H1 (cell line): ENCODE results near the gene SAPCD1. TPM values are rescaled to one million over a fixed set of nuclear protein-coding genes. Genes with fewer than 3 reads are reported as not detected.

Source experiments
- CTCF ChIA-PET: fragments of 300-600 bp; sonication (Branson Sonifier 250); formaldehyde crosslinking; loops from one replicate; lab custom pipeline; 2021; ENCODE audit not compliant: partially characterized antibody; lab: Charles Lee
- POLR2A ChIA-PET: fragments of 300-600 bp; sonication (Branson Sonifier 250); formaldehyde crosslinking; loops from one replicate; lab custom pipeline; 2021; ENCODE audit warnings: inconsistent platforms; ENCODE audit not compliant: partially characterized antibody; lab: Charles Lee
- DNase-seq, 2 experiments: peaks; one replicate each; pipeline versions ENCODE4 v3.0.0 to v3.0.0-alpha.2; 2010 to 2022; ENCODE audit warnings: low spot score in 2 of 2, low read depth in 1 of 2, mixed read lengths in 1 of 2
- FAIRE-seq: peaks from 2 replicates; lab custom pipeline; 2011; peaks lifted over from hg19 to GRCh38; lab: Jason Lieb, UNC
- H2AFZ ChIP-seq: 2 replicates; pipeline ENCODE4 v1.8.1; 2012; ENCODE audit warnings: low read length, inconsistent platforms
- H2AK5ac ChIP-seq: 2 replicates; pipeline ENCODE4 v1.6.1; 2013; ENCODE audit warnings: low read depth, low read length
- H2BK120ac ChIP-seq: replicated peaks from 2 replicates; pipeline ENCODE3; 2013; ENCODE audit warnings: low read depth, low read length, inconsistent platforms
- H2BK12ac ChIP-seq: 2 replicates; pipeline ENCODE4 v1.6.1; 2013; ENCODE audit warnings: low read depth, low read length
- H2BK15ac ChIP-seq: 2 replicates; pipeline ENCODE4 v1.6.1; 2013; ENCODE audit warnings: low read length
- H2BK20ac ChIP-seq: 2 replicates; pipeline ENCODE4 v1.6.1; 2013; ENCODE audit warnings: low read length
- H2BK5ac ChIP-seq: 2 replicates; pipeline ENCODE4 v1.6.1; 2013; ENCODE audit warnings: low read depth, low read length
- H3K14ac ChIP-seq: 2 replicates; pipeline ENCODE4 v1.6.1; 2013; ENCODE audit warnings: inconsistent platforms; ENCODE audit not compliant: insufficient read length
- H3K18ac ChIP-seq: 2 replicates; pipeline ENCODE4 v1.6.1; 2013; ENCODE audit warnings: low read length; ENCODE audit errors: extremely low read depth
- H3K23ac ChIP-seq: 2 replicates; pipeline ENCODE4 v1.6.1; 2013; ENCODE audit warnings: inconsistent platforms; ENCODE audit not compliant: insufficient read length
- H3K23me2 ChIP-seq: 2 replicates; pipeline ENCODE4 v1.6.1; 2013; ENCODE audit warnings: low read depth, low read length
- H3K27ac ChIP-seq: 2 replicates; pipeline ENCODE4 v1.6.1; 2011; ENCODE audit warnings: low read depth, low read length, inconsistent platforms
- H3K27me3 ChIP-seq, 4 experiments: replicated peaks in 1 of 4; 1 replicate in 1 of 4; 2 replicates in 3 of 4; pipeline versions ENCODE4 v1.6.1 to v1.8.1; 2011 to 2013; ENCODE audit warnings: low read length in 3 of 4, mild to moderate bottlenecking in 3 of 4, inconsistent platforms in 2 of 4, mixed read lengths in 2 of 4, moderate library complexity in 1 of 4; ENCODE audit not compliant: control insufficient read depth in 3 of 4, insufficient read depth in 3 of 4; ENCODE audit errors: extremely low read depth in 1 of 4
- H3K36me3 ChIP-seq, 4 experiments: 2 replicates each; pipeline versions ENCODE4 v1.6.1 to v1.8.1; 2011 to 2013; ENCODE audit warnings: mild to moderate bottlenecking in 4 of 4, low read length in 3 of 4, moderate library complexity in 2 of 4, control low read depth in 1 of 4, inconsistent platforms in 1 of 4; ENCODE audit not compliant: insufficient read depth in 4 of 4, control insufficient read depth in 2 of 4
- H3K4ac ChIP-seq: replicated peaks from 2 replicates; pipeline ENCODE3; 2013; ENCODE audit warnings: low read length, low read depth, mixed read lengths, inconsistent platforms; ENCODE audit not compliant: insufficient read length
- H3K4me1 ChIP-seq, 4 experiments: replicated peaks in 1 of 4; 1 replicate in 1 of 4; 2 replicates in 3 of 4; pipeline versions ENCODE4 v1.6.1 to v1.8.1; 2011 to 2013; ENCODE audit warnings: low read length in 3 of 4, inconsistent platforms in 2 of 4, mixed read lengths in 1 of 4; ENCODE audit not compliant: insufficient read depth in 4 of 4, control insufficient read depth in 3 of 4
- H3K4me2 ChIP-seq, 2 experiments: 2 replicates each; pipeline versions ENCODE4 v1.6.1 to v1.8.1; 2011 to 2013; ENCODE audit warnings: low read depth in 2 of 2, low read length in 2 of 2, control low read depth in 1 of 2, inconsistent platforms in 1 of 2, mild to moderate bottlenecking in 1 of 2; ENCODE audit not compliant: insufficient read depth in 1 of 2
- H3K4me3 ChIP-seq, 4 experiments: fragments of 200-600, 300-600 bp in 1 of 4; sonication (generic), shearing (Covaris generic), sonication (Bioruptor Twin) in 1 of 4; 2 replicates each; pipeline versions ENCODE4 v1.5.1 to v1.8.1; 2011 to 2016; ENCODE audit warnings: low read length in 4 of 4, low read depth in 3 of 4, control low read depth in 2 of 4, inconsistent platforms in 2 of 4, mild to moderate bottlenecking in 2 of 4, mixed read lengths in 1 of 4, moderate library complexity in 1 of 4; ENCODE audit not compliant: insufficient read depth in 2 of 4; ENCODE audit errors: extremely low read depth in 1 of 4
- H3K56ac ChIP-seq: replicated peaks from 2 replicates; pipeline ENCODE3; 2013; ENCODE audit warnings: low read depth, mild to moderate bottlenecking, mixed read lengths, low read length, inconsistent platforms; ENCODE audit not compliant: insufficient read length
- H3K79me1 ChIP-seq: 2 replicates; pipeline ENCODE4 v1.6.1; 2013; ENCODE audit warnings: low read depth, low read length, control low read depth
- H3K79me2 ChIP-seq, 2 experiments: 2 replicates each; pipeline versions ENCODE4 v1.6.1 to v1.8.1; 2012 to 2013; ENCODE audit warnings: low read length in 2 of 2, mild to moderate bottlenecking in 2 of 2, inconsistent platforms in 1 of 2; ENCODE audit not compliant: insufficient read depth in 2 of 2, control insufficient read depth in 1 of 2
- H3K9ac ChIP-seq, 4 experiments: replicated peaks in 1 of 4; 1 replicate in 1 of 4; 2 replicates in 3 of 4; pipeline versions ENCODE4 v1.6.1 to v1.8.1; 2011 to 2013; ENCODE audit warnings: low read depth in 3 of 4, low read length in 3 of 4, control low read depth in 2 of 4, mild to moderate bottlenecking in 2 of 4, moderate library complexity in 2 of 4, inconsistent platforms in 1 of 4; ENCODE audit errors: extremely low read depth in 1 of 4
- H3K9me3 ChIP-seq, 2 experiments: 2 replicates each; pipeline versions ENCODE4 v1.6.1 to v1.8.1; 2012 to 2013; ENCODE audit warnings: mild to moderate bottlenecking in 2 of 2, moderate library complexity in 2 of 2, control low read depth in 1 of 2, inconsistent platforms in 1 of 2, low read depth in 1 of 2, low read length in 1 of 2, mixed read lengths in 1 of 2; ENCODE audit not compliant: insufficient read depth in 2 of 2
- H4K20me1 ChIP-seq, 2 experiments: replicated peaks in 1 of 2; 2 replicates each; pipeline versions ENCODE3 to v1.8.1; 2011 to 2013; ENCODE audit warnings: inconsistent platforms in 2 of 2, low read length in 2 of 2, mild to moderate bottlenecking in 1 of 2; ENCODE audit not compliant: insufficient read depth in 2 of 2, control insufficient read depth in 1 of 2
- H4K5ac ChIP-seq: 2 replicates; pipeline ENCODE4 v1.6.1; 2013; ENCODE audit warnings: low read length, low read depth, mixed read lengths, inconsistent platforms; ENCODE audit not compliant: insufficient read length
- H4K8ac ChIP-seq: 2 replicates; pipeline ENCODE4 v1.8.0; 2013; ENCODE audit warnings: mild to moderate bottlenecking, moderate library complexity, low read length, inconsistent platforms; ENCODE audit not compliant: insufficient read depth; ENCODE audit errors: extremely low read depth
- H4K91ac ChIP-seq: replicated peaks from 2 replicates; pipeline ENCODE3; 2013; ENCODE audit warnings: low read length, mixed read lengths, inconsistent platforms; ENCODE audit not compliant: insufficient read length
- RNF2 ChIP-seq: fragments of 200-900, 300-1000 bp; sonication (generic); IDR thresholded peaks from 2 replicates; pipeline ENCODE4 v1.7.1; 2016; ENCODE audit warnings: borderline replicate concordance, low read depth, mild to moderate bottlenecking, antibody characterized with exemption, low read length; ENCODE audit not compliant: poor library complexity, severe bottlenecking; ENCODE audit errors: missing control alignments
- SIN3A ChIP-seq, 2 experiments: IDR thresholded peaks in 1 of 2; conservative IDR thresholded peaks in 1 of 2; 2 replicates each; pipeline ENCODE4 v1.6.1; 2011 to 2012; ENCODE audit warnings: low read length in 2 of 2, improper control_type of control experiment in 1 of 2, low read depth in 1 of 2, mild to moderate bottlenecking in 1 of 2
- WGBS, 2 experiments: shearing (Covaris generic) in 1 of 2; methylation state at CpG; one replicate each; pipeline versions ENCODE4 v1.1.6 to v1.1.7; 2013 to 2015; ENCODE audit warnings: low lambda C conversion rate in 2 of 2, mixed read lengths in 2 of 2, inconsistent platforms in 1 of 2, low coverage in 1 of 2, missing lambda C conversion rate in 1 of 2; ENCODE audit not compliant: insufficient replicate concordance in 2 of 2, insufficient coverage in 1 of 2, insufficient read length in 1 of 2; ENCODE audit errors: extremely low coverage in 1 of 2, missing lambda C conversion rate in 1 of 2; 5-methylcytosine and 5-hydroxymethylcytosine counted together
- polyA plus RNA-seq, 7 experiments: library from polyadenylated mRNA; depleted of rRNA in 3 of 7; stranded (reverse) in 5 of 7; unstranded in 2 of 7; fragments of >200 nt in 5 of 7; fragments of 200-250 nt in 2 of 7; gene quantifications; 1 replicate in 5 of 7; 2 replicates in 1 of 7; 4 replicates in 1 of 7; pipeline versions ENCODE4 v1.2.1 to v1.2.3, GENCODE V29; 2011 to 2013; ENCODE audit warnings: missing spikeins in 2 of 7, mixed read lengths in 2 of 7
- total RNA-seq: library from RNA; stranded (reverse); fragmentation: NEBNext Ultra II Directional; extraction: Animal tissue kit (Norgen Biotek cat#: 25700); gene quantifications from 2 replicates; pipeline ENCODE4 v1.2.1, GENCODE V29; 2021

The SAPCD1 gene
- total and polyA plus RNA-seq, 2 of the 8 experiments (the other 6 are each of a cell fraction or from before 2014, with no cell fraction given) = 3.1 to 5.9 TPM

GRCh38 chr6:31797588-31797987 lies 35.1 kb downstream of the SAPCD1 start:
- Histone ChIP-seq H2BK5ac (no peak overlapping the region), H3K27me3 (no peaks in the 10 kb centered on the region), H3K56ac (no peak overlapping the region), H3K23ac (no peak overlapping the region), H3K23me2 (peaks cover 5% of the 10 kb centered on the region; the same call in 1 of the 2 replicates), H3K79me1 (peaks cover 3% of the 10 kb centered on the region; the same call in 1 of the 2 replicates), H3K18ac (no peak overlapping the region), H3K4me2 (no peak overlapping the region), H3K9me3 (no peaks in the 10 kb centered on the region), H2BK20ac (no peak overlapping the region), H3K4ac (no peak overlapping the region), H2AFZ (no peak overlapping the region), H3K14ac (no peak overlapping the region), H4K91ac (no peak overlapping the region), H4K20me1 (peaks cover 1 to 2% of the 10 kb centered on the region in 2 experiments), H3K9ac (no peak overlapping the region), H3K27ac (no peak overlapping the region), H3K4me3 (no peak overlapping the region), H2BK12ac (no peak overlapping the region), H3K79me2 (peaks cover 0 to 19% of the 10 kb centered on the region in 2 experiments; a peak in 2 of 4 replicates), H2AK5ac (no peak overlapping the region), H3K36me3 (peaks cover 2 to 26% (median 13%) of the 10 kb centered on the region in 4 experiments; a peak in 5 of 8 replicates), H3K4me1 (peaks cover 0 to 2% (median under 1%) of the 10 kb centered on the region in 4 experiments; a peak in 3 of 7 replicates), H4K5ac (no peak overlapping the region), H2BK15ac (no peak overlapping the region), H4K8ac (no peak overlapping the region), H2BK120ac (no peak overlapping the region)
- FAIRE-seq (no peak), DNase-seq (no peak)
- CTCF ChIA-PET = interaction anchor here (0.7 to 5.9 kb wide), 6 partner anchors 8 to 34 kb away, joined by 3 to 28 read pairs (median 4); partner anchors contain the start of genes HSPA1A, HSPA1L and LSM2
- 92% methylated on average over 5 of the region's 5 CpGs; no CpG with 5 or more reads in 1 of the 2 experiments for WGBS, 2 experiments
- TF ChIP-seq SIN3A (conservative IDR thresholded peaks at IDR 0.05 in 1 of 2, IDR thresholded peaks at IDR 0.05 in 1 of 2; ENCODE audit: low read depth in 1 of 2, low read length in 2 of 2) (no peak), RNF2 (no peak)
- POLR2A ChIA-PET = interaction anchor here (0.9 to 7.6 kb wide), 6 partner anchors 8 to 71 kb away, joined by 3 to 81 read pairs (median 15); partner anchors contain the start of genes HSPA1A, HSPA1L and LSM2
